Measurements from ENCODE around the gene PFDN6. TPM values are rescaled to one million over a fixed set of nuclear protein-coding genes. Genes with fewer than 3 reads are reported as not detected.

PFDN6 gene
- polyA plus RNA-seq, 1 of the 3 experiments (the other 2 are of a cell fraction) = 182 TPM

- TF ChIP-seq SIN3A (IDR thresholded peaks at IDR 0.05; ENCODE audit: borderline replicate concordance, low read depth, low read length) = no peak
Observed at GRCh38 chr6:33306356-33306755, 17.0 kb downstream of the PFDN6 start (continued).

GRCh38 chr6:33312361-33313104, 23.1 kb downstream of the PFDN6 start:
- ChIA-PET CTCF (interaction anchor here (0.6 to 3.5 kb wide), 8 partner anchors 13 to 104 kb away, joined by 3 to 26 read pairs (median 5); partner anchors contain the start of genes B3GALT4, RGL2 and RING1), POLR2A (interaction anchor here (0.7 to 2.2 kb wide), 7 partner anchors 8 to 118 kb away, joined by 3 to 14 read pairs (median 4); partner anchors contain the start of genes RGL2, RPS18 and VPS52)
- Histone ChIP-seq H3K4me3 (ENCODE audit: low read depth in 2 of 2, low read length in 1 of 2) (peak overlapping the region; percentile 76 to 94), H3F3A (replicated peaks; ENCODE audit: insufficient read depth) (peaks cover 5% of the 10 kb centered on the region), H3K79me2 (ENCODE audit: insufficient read depth) (peaks cover 74% of the 10 kb centered on the region), H3K4me2 (peak overlapping the region; percentile 100), H2AFZ (ENCODE audit: low read depth) (peak overlapping the region; percentile 64; the same call in 1 of the 2 replicates), H3K9me2 (no peaks in the 10 kb centered on the region), H4K20me1 (ENCODE audit: insufficient read depth) (peaks cover 8% of the 10 kb centered on the region; the same call in 1 of the 2 replicates), H3K27me3 (ENCODE audit: insufficient read depth) (no peaks in the 10 kb centered on the region), H3K9me3 (no peaks in the 10 kb centered on the region), H3K36me3 (replicated peaks in 1 of 2; ENCODE audit: control insufficient read depth in 1 of 2, insufficient read depth in 2 of 2, low read length in 1 of 2) (peaks cover 0 to 27% of the 10 kb centered on the region in 2 experiments), H3K9ac (peak overlapping the region; percentile 96), H3K27ac (ENCODE audit: low read depth in 2 of 2, low read length in 1 of 2) (peak overlapping the region; percentile 89 to 94), H3K4me1 (ENCODE audit: control insufficient read depth in 1 of 2, insufficient read depth in 2 of 2, low read depth in 1 of 2, low read length in 1 of 2) (peaks cover 0 to 23% of the 10 kb centered on the region in 2 experiments; a peak in 1 of 4 replicates)
- TF ChIP-seq FOXM1 (IDR thresholded peaks at IDR 0.05; ENCODE audit: low read depth) (no peak), GABPA (IDR thresholded peaks at IDR 0.05; ENCODE audit: low read depth) (no peak), ELF1 (IDR thresholded peaks at IDR 0.05) (no peak), FOXJ3 (CRISPR knock-in tag; IDR thresholded peaks at IDR 0.05) (no peak), RFX5 (IDR thresholded peaks at IDR 0.05; ENCODE audit: low read length) (no peak), USF2 (IDR thresholded peaks at IDR 0.05; ENCODE audit: borderline replicate concordance, low read depth, low read length) (no peak; the same call in 1 of the 2 replicates), RAD21 (IDR thresholded peaks at IDR 0.05; ENCODE audit: low read length) (0 out of 2 replicates have a peak, but pooled peaks have one; percentile 11), EZH2phosphoT487 (IDR thresholded peaks at IDR 0.05; ENCODE audit: borderline replicate concordance, low read depth) (no peak), MXI1 (IDR thresholded peaks at IDR 0.05; ENCODE audit: low read depth, low read length) (peak; percentile 23; the same call in 1 of the 2 replicates), TEAD4 (IDR thresholded peaks at IDR 0.05; ENCODE audit: borderline replicate concordance, insufficient read depth) (no peak), USF1 (IDR thresholded peaks at IDR 0.05; ENCODE audit: borderline replicate concordance, low read depth) (peak; percentile 80; the same call in 1 of the 2 replicates), NRF1 (IDR thresholded peaks at IDR 0.05; ENCODE audit: low read depth, low read length) (no peak)
- peak; percentile 75 for DNase-seq
- WGBS (ENCODE audit: low lambda C conversion rate) = 21% methylated on average over 27 of the region's 29 CpGs

Data from SK-N-SH (cell line).